HL-60 (cell line): Measurements from ENCODE around the gene LIPJ.

Experiments
- DNase-seq, 2 experiments: peaks; one replicate each; pipeline ENCODE4 v3.0.0-alpha.2; 2010 to 2020; ENCODE audit warnings: low read depth in 1 of 2, low spot score in 1 of 2
- H3K27ac ChIP-seq: fragments of 250-450 bp; sonication (Bioruptor Pico); replicated peaks from 2 replicates; pipeline ENCODE4 v1.5.1; 2020; ENCODE audit warnings: mild to moderate bottlenecking, moderate library complexity
- H3K27me3 ChIP-seq: fragments of 250-450 bp; sonication (Bioruptor Pico); 2 replicates; pipeline ENCODE4 v1.5.1; 2021; ENCODE audit warnings: mild to moderate bottlenecking, moderate library complexity; ENCODE audit not compliant: insufficient read depth, poor library complexity, severe bottlenecking
- H3K4me3 ChIP-seq: replicated peaks from 2 replicates; pipeline ENCODE4 v1.5.1; 2011; ENCODE audit warnings: mild to moderate bottlenecking, control low read depth, low read length; ENCODE audit not compliant: insufficient read depth
- GABPA ChIP-seq: IDR thresholded peaks from 2 replicates; pipeline ENCODE4 v1.6.1; 2012; ENCODE audit warnings: low read depth
- POLR2AphosphoS5 ChIP-seq: IDR thresholded peaks from 2 replicates; pipeline ENCODE4 v1.6.1; 2012; ENCODE audit warnings: low read depth
- SPI1 ChIP-seq: IDR thresholded peaks from 2 replicates; pipeline ENCODE4 v1.6.1; 2012; ENCODE audit warnings: low read depth, mild to moderate bottlenecking, borderline replicate concordance
- TF ChIP-seq, protein P1 (sequence below): IDR thresholded peaks from 2 replicates; pipeline ENCODE4 v1.6.1; 2012; ENCODE audit warnings: low read depth; ENCODE audit not compliant: insufficient replicate concordance
- TF ChIP-seq, protein P2 (sequence below): IDR thresholded peaks from one replicate; pipeline ENCODE4 v1.5.1; 2011; ENCODE audit warnings: low read length, control low read depth, inconsistent platforms; ENCODE audit not compliant: insufficient read depth

Gene LIPJ

GRCh38 chr10:88608780-88609179, 22.2 kb downstream of the LIPJ start:
- Histone ChIP-seq H3K4me3 (no peak overlapping the region), H3K27ac (no peak overlapping the region), H3K27me3 (no peaks in the 10 kb centered on the region)
- DNase-seq: no peak
- TF ChIP-seq, protein P1, sequence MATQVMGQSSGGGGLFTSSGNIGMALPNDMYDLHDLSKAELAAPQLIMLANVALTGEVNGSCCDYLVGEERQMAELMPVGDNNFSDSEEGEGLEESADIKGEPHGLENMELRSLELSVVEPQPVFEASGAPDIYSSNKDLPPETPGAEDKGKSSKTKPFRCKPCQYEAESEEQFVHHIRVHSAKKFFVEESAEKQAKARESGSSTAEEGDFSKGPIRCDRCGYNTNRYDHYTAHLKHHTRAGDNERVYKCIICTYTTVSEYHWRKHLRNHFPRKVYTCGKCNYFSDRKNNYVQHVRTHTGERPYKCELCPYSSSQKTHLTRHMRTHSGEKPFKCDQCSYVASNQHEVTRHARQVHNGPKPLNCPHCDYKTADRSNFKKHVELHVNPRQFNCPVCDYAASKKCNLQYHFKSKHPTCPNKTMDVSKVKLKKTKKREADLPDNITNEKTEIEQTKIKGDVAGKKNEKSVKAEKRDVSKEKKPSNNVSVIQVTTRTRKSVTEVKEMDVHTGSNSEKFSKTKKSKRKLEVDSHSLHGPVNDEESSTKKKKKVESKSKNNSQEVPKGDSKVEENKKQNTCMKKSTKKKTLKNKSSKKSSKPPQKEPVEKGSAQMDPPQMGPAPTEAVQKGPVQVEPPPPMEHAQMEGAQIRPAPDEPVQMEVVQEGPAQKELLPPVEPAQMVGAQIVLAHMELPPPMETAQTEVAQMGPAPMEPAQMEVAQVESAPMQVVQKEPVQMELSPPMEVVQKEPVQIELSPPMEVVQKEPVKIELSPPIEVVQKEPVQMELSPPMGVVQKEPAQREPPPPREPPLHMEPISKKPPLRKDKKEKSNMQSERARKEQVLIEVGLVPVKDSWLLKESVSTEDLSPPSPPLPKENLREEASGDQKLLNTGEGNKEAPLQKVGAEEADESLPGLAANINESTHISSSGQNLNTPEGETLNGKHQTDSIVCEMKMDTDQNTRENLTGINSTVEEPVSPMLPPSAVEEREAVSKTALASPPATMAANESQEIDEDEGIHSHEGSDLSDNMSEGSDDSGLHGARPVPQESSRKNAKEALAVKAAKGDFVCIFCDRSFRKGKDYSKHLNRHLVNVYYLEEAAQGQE: no peak
- TF ChIP-seq POLR2AphosphoS5 (no peak), SPI1 (no peak), GABPA (no peak)
- TF ChIP-seq, protein P2, sequence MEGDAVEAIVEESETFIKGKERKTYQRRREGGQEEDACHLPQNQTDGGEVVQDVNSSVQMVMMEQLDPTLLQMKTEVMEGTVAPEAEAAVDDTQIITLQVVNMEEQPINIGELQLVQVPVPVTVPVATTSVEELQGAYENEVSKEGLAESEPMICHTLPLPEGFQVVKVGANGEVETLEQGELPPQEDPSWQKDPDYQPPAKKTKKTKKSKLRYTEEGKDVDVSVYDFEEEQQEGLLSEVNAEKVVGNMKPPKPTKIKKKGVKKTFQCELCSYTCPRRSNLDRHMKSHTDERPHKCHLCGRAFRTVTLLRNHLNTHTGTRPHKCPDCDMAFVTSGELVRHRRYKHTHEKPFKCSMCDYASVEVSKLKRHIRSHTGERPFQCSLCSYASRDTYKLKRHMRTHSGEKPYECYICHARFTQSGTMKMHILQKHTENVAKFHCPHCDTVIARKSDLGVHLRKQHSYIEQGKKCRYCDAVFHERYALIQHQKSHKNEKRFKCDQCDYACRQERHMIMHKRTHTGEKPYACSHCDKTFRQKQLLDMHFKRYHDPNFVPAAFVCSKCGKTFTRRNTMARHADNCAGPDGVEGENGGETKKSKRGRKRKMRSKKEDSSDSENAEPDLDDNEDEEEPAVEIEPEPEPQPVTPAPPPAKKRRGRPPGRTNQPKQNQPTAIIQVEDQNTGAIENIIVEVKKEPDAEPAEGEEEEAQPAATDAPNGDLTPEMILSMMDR: no peak

DNA sequence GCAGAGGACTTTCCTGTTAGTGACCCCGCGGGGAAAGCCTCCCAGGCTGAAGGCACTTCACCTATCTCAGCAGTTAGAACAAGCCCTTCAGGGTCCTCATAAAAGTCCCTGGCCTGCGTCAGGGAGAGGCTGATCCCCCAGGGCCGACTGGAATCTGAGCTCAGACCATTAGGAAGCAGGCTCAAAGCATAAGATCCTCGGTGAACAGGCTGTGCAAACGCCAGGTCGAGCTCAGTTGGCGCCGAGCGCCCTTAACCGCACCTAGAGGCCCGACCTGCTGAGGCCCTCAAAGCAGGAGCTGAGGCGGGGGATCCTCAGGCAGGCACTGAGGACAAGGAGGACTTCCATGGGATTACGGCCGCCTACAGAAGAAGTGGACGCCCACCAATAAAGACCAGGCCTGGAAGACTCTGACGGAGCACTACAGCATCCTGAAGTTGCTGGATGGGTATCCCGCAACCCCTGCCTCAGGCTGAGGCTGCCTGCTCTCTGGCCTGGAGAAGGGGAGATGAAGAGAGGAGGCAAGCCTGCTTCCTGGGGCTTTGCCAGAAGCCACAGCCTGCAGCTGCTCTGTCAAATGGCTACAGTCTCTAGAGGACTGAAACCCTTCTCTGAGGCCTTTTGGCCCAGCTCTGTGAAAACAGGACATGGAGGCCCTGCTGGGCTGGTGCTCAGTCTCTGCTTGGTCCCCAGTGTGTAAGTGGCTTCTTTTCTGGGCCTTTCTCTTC, 29.9 kb downstream of the LIPJ start:
- Histone ChIP-seq H3K27ac (no peak overlapping the region), H3K27me3 (no peaks in the 10 kb centered on the region), H3K4me3 (no peak overlapping the region)
- TF ChIP-seq, protein P2: no peak
- TF ChIP-seq GABPA: no peak
- TF ChIP-seq, protein P1: no peak
- TF ChIP-seq POLR2AphosphoS5: no peak
- no peak for TF ChIP-seq SPI1
- DNase-seq: no peak

- Histone ChIP-seq H3K27me3 (no peaks in the 10 kb centered on the region), H3K4me3 (no peak overlapping the region), H3K27ac (no peak overlapping the region)
- no peak for DNase-seq
- no peak for TF ChIP-seq SPI1
- TF ChIP-seq, protein P2: no peak
- no peak for TF ChIP-seq POLR2AphosphoS5
- TF ChIP-seq, protein P1: no peak
- no peak for TF ChIP-seq GABPA
Measured at GRCh38 chr10:88617772-88618300, 31.3 kb downstream of the LIPJ start.
